ENCODE measurements around the gene NOTCH1. TPM values are rescaled to one million over a fixed set of nuclear protein-coding genes. Genes with fewer than 3 reads are reported as not detected.

NOTCH1 gene
- total RNA-seq, 4 donors from 2014 or later: 38.2 to 95.7 (median 53.8) TPM

DNA sequence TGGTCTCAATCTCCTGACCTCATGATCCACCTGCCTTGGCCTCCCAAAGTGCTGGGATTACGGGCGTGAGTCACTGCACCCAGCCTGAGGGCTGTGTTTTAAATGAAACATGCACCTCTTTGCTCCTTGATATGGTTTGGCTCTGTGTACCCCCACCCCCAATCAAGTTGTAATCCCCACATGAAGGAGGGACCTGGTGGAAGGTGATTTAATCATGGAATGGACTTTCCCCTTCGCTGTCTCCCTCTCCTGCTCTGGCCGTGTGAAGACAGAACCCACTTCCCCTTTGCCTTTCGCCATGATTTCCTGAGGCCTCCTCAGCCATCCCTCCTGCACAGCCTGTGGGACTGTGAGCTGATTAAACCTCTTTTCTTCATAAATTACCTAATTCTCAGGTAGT lies 12.5 kb upstream of the NOTCH1 start:
- peaks cover 0 to 9% (median 0%) of the 10 kb centered on the region in 4 donors for H3K9me3 ChIP-seq
- H3K27me3 ChIP-seq: no peaks in the 10 kb centered on the region
- no peak overlapping the region for H3K27ac ChIP-seq
- TF ChIP-seq, protein P1, sequence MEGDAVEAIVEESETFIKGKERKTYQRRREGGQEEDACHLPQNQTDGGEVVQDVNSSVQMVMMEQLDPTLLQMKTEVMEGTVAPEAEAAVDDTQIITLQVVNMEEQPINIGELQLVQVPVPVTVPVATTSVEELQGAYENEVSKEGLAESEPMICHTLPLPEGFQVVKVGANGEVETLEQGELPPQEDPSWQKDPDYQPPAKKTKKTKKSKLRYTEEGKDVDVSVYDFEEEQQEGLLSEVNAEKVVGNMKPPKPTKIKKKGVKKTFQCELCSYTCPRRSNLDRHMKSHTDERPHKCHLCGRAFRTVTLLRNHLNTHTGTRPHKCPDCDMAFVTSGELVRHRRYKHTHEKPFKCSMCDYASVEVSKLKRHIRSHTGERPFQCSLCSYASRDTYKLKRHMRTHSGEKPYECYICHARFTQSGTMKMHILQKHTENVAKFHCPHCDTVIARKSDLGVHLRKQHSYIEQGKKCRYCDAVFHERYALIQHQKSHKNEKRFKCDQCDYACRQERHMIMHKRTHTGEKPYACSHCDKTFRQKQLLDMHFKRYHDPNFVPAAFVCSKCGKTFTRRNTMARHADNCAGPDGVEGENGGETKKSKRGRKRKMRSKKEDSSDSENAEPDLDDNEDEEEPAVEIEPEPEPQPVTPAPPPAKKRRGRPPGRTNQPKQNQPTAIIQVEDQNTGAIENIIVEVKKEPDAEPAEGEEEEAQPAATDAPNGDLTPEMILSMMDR (IDR thresholded peaks at IDR 0.05): no peak
- peaks cover 0 to 9% (median 3%) of the 10 kb centered on the region in 4 donors for H3K4me1 ChIP-seq
- DNase-seq: no peak
- H3K4me3 ChIP-seq: no peak overlapping the region
- no peaks in the 10 kb centered on the region for H3K36me3 ChIP-seq

DNA sequence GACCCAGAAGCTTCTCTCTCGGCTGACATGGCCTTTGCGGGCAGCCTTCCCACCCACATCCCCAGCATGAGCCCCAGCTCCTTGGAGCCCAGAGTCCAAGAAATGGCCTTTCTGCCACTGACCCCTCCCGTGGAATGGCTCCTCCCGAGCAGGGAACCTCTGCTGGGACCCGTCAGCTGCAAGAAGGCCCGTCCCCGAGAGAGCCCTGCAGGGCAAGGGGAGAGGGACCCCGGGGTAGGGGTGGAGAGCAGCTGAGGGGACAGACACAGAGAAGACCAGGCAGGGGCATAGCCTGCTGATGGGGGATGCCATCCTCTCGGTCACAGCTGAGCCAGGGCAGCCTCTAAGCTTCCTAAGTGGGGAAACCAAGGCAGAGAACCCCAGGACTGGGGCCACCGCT lies 11.2 kb upstream of the NOTCH1 start:
- no peak for TF ChIP-seq POLR2A (IDR thresholded peaks at IDR 0.05)
- TF ChIP-seq, protein P1 (IDR thresholded peaks at IDR 0.05): no peak
- no peak overlapping the region for H3K27ac ChIP-seq

GRCh38 chr9:136556166-136556565 lies 10.3 kb upstream of the NOTCH1 start:
- H3K4me1 ChIP-seq: peaks cover 3 to 16% (median 7%) of the 10 kb centered on the region in 4 donors
- H3K27ac ChIP-seq: no peak overlapping the region
- no peak for TF ChIP-seq POLR2A (IDR thresholded peaks at IDR 0.05)
- TF ChIP-seq, protein P1 (IDR thresholded peaks at IDR 0.05): no peak

More for the DNA sequence above, 11.2 kb upstream of the NOTCH1 start:
- Histone ChIP-seq H3K27me3 (no peaks in the 10 kb centered on the region), H3K4me3 (no peak overlapping the region), H3K36me3 (no peaks in the 10 kb centered on the region), H3K9me3 (peaks cover 0 to 9% (median 0%) of the 10 kb centered on the region in 4 donors), H3K4me1 (peaks cover 0 to 9% (median under 1%) of the 10 kb centered on the region in 4 donors)
- DNase-seq: no peak

GRCh38 chr9:136554870-136555269 lies 9.0 kb upstream of the NOTCH1 start:
- H3K4me1 ChIP-seq: peaks cover 7 to 29% (median 13%) of the 10 kb centered on the region in 4 donors
- no peak for TF ChIP-seq POLR2A (IDR thresholded peaks at IDR 0.05)
- TF ChIP-seq, protein P1 (IDR thresholded peaks at IDR 0.05): no peak
- no peaks in the 10 kb centered on the region for H3K36me3 ChIP-seq
- no peak for DNase-seq
- no peaks in the 10 kb centered on the region for H3K27me3 ChIP-seq
- H3K27ac ChIP-seq: no peak overlapping the region
- H3K4me3 ChIP-seq: no peak overlapping the region
- H3K9me3 ChIP-seq: peaks cover 0 to 8% (median 0%) of the 10 kb centered on the region in 4 donors

More at GRCh38 chr9:136556166-136556565, 10.3 kb upstream of the NOTCH1 start:
- H3K9me3 ChIP-seq: peaks cover 0 to 9% (median 0%) of the 10 kb centered on the region in 4 donors
- H3K27me3 ChIP-seq: no peaks in the 10 kb centered on the region
- no peak for DNase-seq
- no peaks in the 10 kb centered on the region for H3K36me3 ChIP-seq
- H3K4me3 ChIP-seq: no peak overlapping the region

GRCh38 chr9:136553581-136553980 lies 7.7 kb upstream of the NOTCH1 start:
- H3K36me3 ChIP-seq: no peaks in the 10 kb centered on the region
- TF ChIP-seq, protein P1 (IDR thresholded peaks at IDR 0.05): no peak
- TF ChIP-seq POLR2A (IDR thresholded peaks at IDR 0.05): no peak
- H3K4me1 ChIP-seq: peaks cover 7 to 31% (median 13%) of the 10 kb centered on the region in 4 donors
- no peak overlapping the region for H3K27ac ChIP-seq
- DNase-seq: no peak
- H3K27me3 ChIP-seq: no peaks in the 10 kb centered on the region
- no peak overlapping the region for H3K4me3 ChIP-seq
- no peaks in the 10 kb centered on the region for H3K9me3 ChIP-seq

Data from Peyer's patch (tissue), 4 donors.